Activated CD4-positive, alpha-beta T cell treated with anti-CD3 and anti-CD28 coated beads, Interleukin-2, amount 50 U/mL, for 1 hour (primary cell): ENCODE data around the gene RAD51B.

Source experiments
- DNase-seq: peaks from one replicate; pipeline ENCODE4 v3.0.0-alpha.2; 2020

The RAD51B gene

GRCh38 chr14:68479247-68479646 lies 659.7 kb downstream of the RAD51B start:
- no peak for DNase-seq

GRCh38 chr14:68482018-68482417 lies 662.4 kb downstream of the RAD51B start:
- no peak for DNase-seq

GRCh38 chr14:68482772-68483395 lies 663.3 kb downstream of the RAD51B start:
- no peak for DNase-seq

- DNase-seq = no peak
These were observed 666.6 kb downstream of the RAD51B start for GRCh38 chr14:68486033-68486732.

- no peak for DNase-seq
These were observed 667.2 kb downstream of the RAD51B start for GRCh38 chr14:68486809-68487208.

GRCh38 chr14:68487805-68488590 lies 668.4 kb downstream of the RAD51B start:
- no peak for DNase-seq

- DNase-seq = no peak
These were observed 672.2 kb downstream of the RAD51B start for GRCh38 chr14:68491793-68492192.

- no peak for DNase-seq
These were observed 673.0 kb downstream of the RAD51B start for GRCh38 chr14:68492381-68493151.

GRCh38 chr14:68493152-68493911 lies 673.8 kb downstream of the RAD51B start:
- DNase-seq = no peak

- DNase-seq = no peak
These were observed 675.8 kb downstream of the RAD51B start for GRCh38 chr14:68495101-68496039.

- no peak for DNase-seq
These were observed 677.4 kb downstream of the RAD51B start for GRCh38 chr14:68497011-68497410.

- DNase-seq = no peak
These were observed 679.9 kb downstream of the RAD51B start for GRCh38 chr14:68499451-68499850.

- no peak for DNase-seq
These were observed 681.6 kb downstream of the RAD51B start for GRCh38 chr14:68501171-68501570.

GRCh38 chr14:68501614-68502052 lies 682.1 kb downstream of the RAD51B start:
- DNase-seq = no peak

GRCh38 chr14:68502230-68502629 lies 682.7 kb downstream of the RAD51B start:
- DNase-seq = no peak

- no peak for DNase-seq
These were observed 683.7 kb downstream of the RAD51B start for GRCh38 chr14:68503186-68503825.

GRCh38 chr14:68504861-68505260 lies 685.3 kb downstream of the RAD51B start:
- DNase-seq = no peak

- no peak for DNase-seq
These were observed 686.6 kb downstream of the RAD51B start for GRCh38 chr14:68506021-68506644.

- peak; percentile 23 for DNase-seq
These were observed 687.3 kb downstream of the RAD51B start for GRCh38 chr14:68506645-68507419.
